SK-N-MC (cell line): Measurements from ENCODE around the gene SSX7.
"Not testable (repeated sequence)": the region's sequence is repeated elsewhere in the genome, so short reads cannot be mapped to it uniquely, and the experiment has no call there.

ENCODE experiments used
- DNase-seq: peaks from one replicate; pipeline ENCODE4 v3.0.0-alpha.2; 2011; ENCODE audit warnings: low read depth, low spot score
- H3K27ac ChIP-seq: fragments of 200-600 bp; sonication (generic); 2 replicates; pipeline ENCODE4 v1.5.1; 2016; ENCODE audit warnings: mixed run types
- H3K36me3 ChIP-seq: fragments of 200-600 bp; sonication (generic); 2 replicates; pipeline ENCODE4 v1.6.1; 2017; ENCODE audit warnings: antibody characterized with exemption, low read length, mixed read lengths; ENCODE audit not compliant: insufficient read depth
- H3K4me3 ChIP-seq: fragments of 200-600 bp; sonication (generic); 2 replicates; pipeline ENCODE4 v1.5.1; 2016
- H3K9ac ChIP-seq: fragments of 200-600 bp; sonication (generic); 2 replicates; pipeline ENCODE4 v1.8.0; 2017; ENCODE audit warnings: mixed run types, mixed read lengths; ENCODE audit not compliant: insufficient read length
- H3K9me3 ChIP-seq: fragments of 200-600 bp; sonication (generic); 2 replicates; pipeline ENCODE4 v1.6.1; 2017; ENCODE audit warnings: low read depth, mild to moderate bottlenecking, antibody characterized with exemption, low read length, moderate library complexity, mixed read lengths
- EZH2 ChIP-seq: fragments of 200-600 bp; sonication (generic); IDR thresholded peaks from one replicate; pipeline ENCODE4 v1.6.1; 2017; ENCODE audit warnings: antibody characterized with exemption
- FOXP2 ChIP-seq: optimal IDR thresholded peaks from 2 replicates; pipeline ENCODE3; 2011; ENCODE audit warnings: mild to moderate bottlenecking, moderate library complexity; ENCODE audit not compliant: insufficient read depth; ENCODE audit errors: extremely low read length, control extremely low read depth
- POLR2AphosphoS5 ChIP-seq: IDR thresholded peaks from 2 replicates; pipeline ENCODE4 v1.6.1; 2012; ENCODE audit warnings: mild to moderate bottlenecking, low read depth, low read length, borderline replicate concordance

Gene SSX7

GRCh38 chrX:52654800-52655199 is at the start of gene SSX7:
Gene SSX7, minus strand, starts transcription at chrX:52654900. Its CDS starts 1,428 bp downstream, at chrX:52653472.
- H3K27ac ChIP-seq, H3K9me3 ChIP-seq, H3K4me3 ChIP-seq, DNase-seq, H3K9ac ChIP-seq, H3K36me3 ChIP-seq: not testable (repeated sequence)

DNA sequence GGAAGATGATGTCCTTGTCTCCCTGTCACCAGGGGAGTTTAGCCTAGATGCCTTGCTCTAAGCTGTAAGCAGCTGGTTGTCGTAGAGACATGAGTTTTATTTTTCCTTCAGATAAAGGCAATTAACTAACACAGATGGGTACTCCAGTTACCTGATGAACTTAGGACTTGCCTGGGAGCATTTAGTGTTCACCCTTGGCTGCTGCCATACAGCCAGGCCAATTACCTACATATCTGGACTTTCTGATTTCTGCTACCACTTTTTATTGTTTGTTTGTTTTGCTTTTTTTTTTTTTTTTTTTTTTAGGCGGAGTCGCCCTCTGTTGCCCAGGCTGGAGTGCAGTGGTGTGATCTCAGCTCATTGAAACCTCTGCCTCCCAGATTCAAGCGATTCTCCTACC is 37.3 kb upstream of the SSX7 start:
- H3K27ac ChIP-seq, H3K9ac ChIP-seq, DNase-seq, H3K36me3 ChIP-seq, H3K9me3 ChIP-seq, H3K4me3 ChIP-seq: not testable (repeated sequence)

- H3K4me3 ChIP-seq, H3K36me3 ChIP-seq, H3K9ac ChIP-seq, H3K27ac ChIP-seq, DNase-seq, H3K9me3 ChIP-seq: not testable (repeated sequence)
These were observed 7.5 kb upstream of the SSX7 start for GRCh38 chrX:52662218-52662617.

DNA sequence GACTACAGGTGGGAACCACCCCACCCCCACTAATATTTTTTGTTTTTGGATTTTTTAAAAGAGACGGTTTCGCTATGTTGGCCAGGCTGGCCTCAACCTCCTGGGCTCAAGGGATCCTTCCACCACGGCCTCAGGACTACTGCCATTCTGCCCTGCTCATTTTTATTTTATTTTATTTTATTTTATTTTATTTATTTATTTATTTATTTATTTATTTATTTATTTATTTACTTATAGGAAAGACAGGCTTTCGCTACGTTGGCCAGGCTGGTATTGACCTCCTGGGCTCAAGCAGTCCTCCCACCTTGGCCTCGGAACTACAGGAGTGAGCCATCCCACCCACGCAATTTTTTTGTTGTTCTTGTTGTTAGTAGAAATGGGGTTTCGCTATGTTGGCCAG is 775 bp upstream of the SSX7 start:
- H3K36me3 ChIP-seq, H3K27ac ChIP-seq, H3K4me3 ChIP-seq, H3K9ac ChIP-seq, DNase-seq, H3K9me3 ChIP-seq: not testable (repeated sequence)

GRCh38 chrX:52650676-52651075 is 4.0 kb downstream of the SSX7 start:
- H3K36me3 ChIP-seq, H3K4me3 ChIP-seq, DNase-seq, H3K27ac ChIP-seq, H3K9me3 ChIP-seq, H3K9ac ChIP-seq: not testable (repeated sequence)

- not testable (repeated sequence) for H3K4me3 ChIP-seq, H3K9me3 ChIP-seq, DNase-seq, H3K9ac ChIP-seq, H3K36me3 ChIP-seq, H3K27ac ChIP-seq
These were observed 5.7 kb downstream of the SSX7 start for GRCh38 chrX:52648956-52649355.

DNA sequence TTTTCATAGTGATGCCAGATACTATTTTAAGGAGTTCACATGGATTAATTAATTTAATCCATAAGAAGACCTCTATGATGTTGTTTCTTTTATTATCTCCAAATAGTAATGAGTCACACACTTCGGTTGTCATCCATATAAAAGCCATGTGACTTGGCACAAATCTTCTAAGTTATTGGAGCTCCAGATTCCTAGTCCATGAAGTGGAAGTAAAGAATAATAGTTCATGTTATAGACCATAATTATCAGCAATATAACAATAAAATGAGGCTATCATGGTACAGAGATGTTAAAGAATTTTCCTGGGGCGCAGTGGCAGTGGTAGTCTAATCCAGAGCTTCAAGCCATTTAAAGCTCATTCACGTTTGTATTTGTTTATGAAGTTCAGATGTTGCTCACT is 26.2 kb downstream of the SSX7 start:
- H3K36me3 ChIP-seq, result not testable (repeated sequence)

GRCh38 chrX:52620661-52621060 is 34.0 kb downstream of the SSX7 start:
- not testable (repeated sequence) for H3K36me3 ChIP-seq, H3K4me3 ChIP-seq, DNase-seq, H3K9me3 ChIP-seq, H3K9ac ChIP-seq, H3K27ac ChIP-seq

More for the DNA sequence above, 26.2 kb downstream of the SSX7 start:
- not testable (repeated sequence) for H3K9me3 ChIP-seq, DNase-seq, H3K9ac ChIP-seq, H3K4me3 ChIP-seq, H3K27ac ChIP-seq

- DNase-seq, result no peak
- Histone ChIP-seq H3K27ac (no peak overlapping the region), H3K36me3 (no peaks in the 10 kb centered on the region), H3K9me3 (no peaks in the 10 kb centered on the region), H3K9ac (no peak overlapping the region), H3K4me3 (no peak overlapping the region)
- TF ChIP-seq FOXP2 (no peak), EZH2 (no peak), POLR2AphosphoS5 (no peak)
These were observed 45.7 kb downstream of the SSX7 start for GRCh38 chrX:52608961-52609360.

- not testable (repeated sequence) for H3K4me3 ChIP-seq, H3K9ac ChIP-seq, H3K36me3 ChIP-seq, H3K27ac ChIP-seq, DNase-seq, H3K9me3 ChIP-seq
These were observed 51.5 kb downstream of the SSX7 start for GRCh38 chrX:52603151-52603550.

DNA sequence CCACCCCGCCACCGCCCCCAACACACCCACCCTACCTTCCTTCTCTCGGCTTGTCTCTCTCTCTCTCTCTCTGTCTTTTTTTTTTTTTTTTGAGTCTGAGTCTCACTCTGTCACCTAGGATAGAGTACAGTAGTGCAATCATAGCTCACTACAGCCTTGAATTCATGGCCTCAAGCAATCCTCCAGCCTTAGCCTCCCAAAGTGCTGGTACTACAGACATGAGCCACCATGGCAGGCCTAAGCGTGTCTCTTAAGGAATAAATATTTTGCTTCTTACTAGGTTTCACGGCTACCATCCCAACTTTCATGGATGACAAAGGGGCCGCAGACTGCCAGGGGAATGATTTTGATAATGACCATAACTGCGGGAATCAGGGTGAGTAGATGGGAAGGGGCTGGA is 55.8 kb downstream of the SSX7 start:
- Histone ChIP-seq H3K27ac (no peak overlapping the region), H3K4me3 (no peak overlapping the region), H3K9me3 (no peaks in the 10 kb centered on the region), H3K36me3 (no peaks in the 10 kb centered on the region), H3K9ac (no peak overlapping the region)
- no peak for DNase-seq
- TF ChIP-seq EZH2, result no peak
- no peak for TF ChIP-seq POLR2AphosphoS5
- no peak for TF ChIP-seq FOXP2
